A549 treated with AZD9567 at 1 μM for 4 hours (cell line): Measurements from ENCODE around the gene PEAR1. TPM values are rescaled to one million over a fixed set of nuclear protein-coding genes. Genes with fewer than 3 reads are reported as not detected.

Experiments used
- total RNA-seq: library from RNA; stranded (reverse); fragments of 200-300 nt; extraction: Qiagen RNA extraction; gene quantifications from 5 replicates; pipeline ENCODE4 v1.2.3, GENCODE V29; 2022; ENCODE audit not compliant: insufficient read depth

Gene PEAR1, protein sequence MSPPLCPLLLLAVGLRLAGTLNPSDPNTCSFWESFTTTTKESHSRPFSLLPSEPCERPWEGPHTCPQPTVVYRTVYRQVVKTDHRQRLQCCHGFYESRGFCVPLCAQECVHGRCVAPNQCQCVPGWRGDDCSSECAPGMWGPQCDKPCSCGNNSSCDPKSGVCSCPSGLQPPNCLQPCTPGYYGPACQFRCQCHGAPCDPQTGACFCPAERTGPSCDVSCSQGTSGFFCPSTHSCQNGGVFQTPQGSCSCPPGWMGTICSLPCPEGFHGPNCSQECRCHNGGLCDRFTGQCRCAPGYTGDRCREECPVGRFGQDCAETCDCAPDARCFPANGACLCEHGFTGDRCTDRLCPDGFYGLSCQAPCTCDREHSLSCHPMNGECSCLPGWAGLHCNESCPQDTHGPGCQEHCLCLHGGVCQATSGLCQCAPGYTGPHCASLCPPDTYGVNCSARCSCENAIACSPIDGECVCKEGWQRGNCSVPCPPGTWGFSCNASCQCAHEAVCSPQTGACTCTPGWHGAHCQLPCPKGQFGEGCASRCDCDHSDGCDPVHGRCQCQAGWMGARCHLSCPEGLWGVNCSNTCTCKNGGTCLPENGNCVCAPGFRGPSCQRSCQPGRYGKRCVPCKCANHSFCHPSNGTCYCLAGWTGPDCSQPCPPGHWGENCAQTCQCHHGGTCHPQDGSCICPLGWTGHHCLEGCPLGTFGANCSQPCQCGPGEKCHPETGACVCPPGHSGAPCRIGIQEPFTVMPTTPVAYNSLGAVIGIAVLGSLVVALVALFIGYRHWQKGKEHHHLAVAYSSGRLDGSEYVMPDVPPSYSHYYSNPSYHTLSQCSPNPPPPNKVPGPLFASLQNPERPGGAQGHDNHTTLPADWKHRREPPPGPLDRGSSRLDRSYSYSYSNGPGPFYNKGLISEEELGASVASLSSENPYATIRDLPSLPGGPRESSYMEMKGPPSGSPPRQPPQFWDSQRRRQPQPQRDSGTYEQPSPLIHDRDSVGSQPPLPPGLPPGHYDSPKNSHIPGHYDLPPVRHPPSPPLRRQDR
- 3.4 to 5.8 TPM (median 5.1 TPM) in 5 replicates for total RNA-seq

DNA sequence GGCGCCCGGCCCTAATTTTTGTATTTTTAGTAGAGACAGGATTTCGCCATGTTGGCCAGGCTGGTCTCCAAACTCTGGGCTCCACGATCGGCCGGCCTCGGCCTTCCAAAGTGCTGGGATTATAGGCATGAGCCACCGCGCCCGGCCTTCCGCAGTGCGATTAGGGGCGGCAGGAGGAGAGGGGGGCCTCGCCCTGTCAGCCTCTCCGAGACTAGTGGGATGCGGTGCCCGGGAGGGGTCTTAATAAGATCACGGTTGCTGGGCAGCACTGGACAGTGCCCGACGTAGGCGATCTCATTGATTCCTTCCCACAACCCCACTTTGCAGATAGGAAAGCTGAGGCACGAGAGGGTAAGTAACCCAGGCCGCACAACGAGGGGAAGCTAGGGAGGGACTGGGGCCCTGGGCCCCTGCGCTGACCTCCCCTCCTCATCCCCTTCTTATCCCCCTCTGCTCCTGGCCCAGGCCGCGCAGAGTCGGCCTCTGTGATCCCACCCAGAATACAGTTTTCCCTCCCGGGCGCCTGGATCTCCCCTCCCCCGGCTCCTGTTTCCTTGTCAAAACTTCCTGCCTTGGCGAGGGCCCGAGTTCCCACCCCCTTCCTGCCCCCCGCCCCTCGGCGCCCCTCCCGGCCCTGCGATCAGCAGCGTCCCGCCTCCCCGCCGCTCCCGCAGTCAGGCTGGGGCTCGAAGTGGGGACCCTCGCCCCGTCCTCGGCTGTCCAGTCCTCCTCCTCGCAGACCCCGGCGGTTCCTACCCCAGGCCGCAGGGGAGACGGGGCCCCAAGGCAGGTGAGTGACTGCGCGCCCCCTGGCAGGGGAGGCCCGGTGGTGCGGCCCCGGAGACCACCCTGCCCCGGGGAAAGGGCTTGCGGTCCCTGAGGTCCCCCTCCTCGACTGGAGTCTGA, at the start of gene PEAR1:
Gene PEAR1, plus strand, starts transcription at position 671 of the 906 bp plus-strand sequence. CDS start 10,209 bp downstream, outside the sequence.

DNA sequence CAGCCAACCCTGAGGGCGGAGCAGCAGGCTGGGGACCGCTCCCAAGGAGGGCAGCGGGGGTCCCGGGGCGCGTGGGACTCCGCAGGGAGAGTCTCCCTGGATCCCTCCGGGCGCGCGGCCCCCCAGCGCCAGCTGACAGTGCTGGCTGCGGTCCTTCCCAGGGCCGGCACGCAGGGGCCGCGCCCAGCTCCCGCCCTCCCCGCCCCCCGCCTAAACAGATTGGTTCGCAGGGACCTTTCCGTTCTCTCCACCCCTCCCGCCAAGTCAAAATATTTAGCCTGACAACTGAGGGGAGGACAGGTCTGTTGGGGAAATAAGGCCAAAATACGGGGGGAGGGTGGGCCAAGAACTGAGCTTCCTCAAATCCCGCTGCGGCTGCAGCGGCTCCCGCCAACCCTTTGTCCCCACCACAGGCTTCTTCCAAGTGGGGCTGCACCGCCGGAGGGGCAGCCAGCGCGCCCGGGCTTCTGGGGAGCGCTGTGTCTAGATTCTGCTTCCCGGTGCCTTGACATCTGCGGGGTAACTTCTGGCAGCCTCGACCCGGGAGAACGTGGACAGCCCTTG, 34.5 kb upstream of the PEAR1 start, which contains the start of gene INSRR:
Gene INSRR, minus strand, starts transcription at position 159 of the 564 bp plus-strand sequence. CDS start 496 bp downstream, outside the sequence.

DNA sequence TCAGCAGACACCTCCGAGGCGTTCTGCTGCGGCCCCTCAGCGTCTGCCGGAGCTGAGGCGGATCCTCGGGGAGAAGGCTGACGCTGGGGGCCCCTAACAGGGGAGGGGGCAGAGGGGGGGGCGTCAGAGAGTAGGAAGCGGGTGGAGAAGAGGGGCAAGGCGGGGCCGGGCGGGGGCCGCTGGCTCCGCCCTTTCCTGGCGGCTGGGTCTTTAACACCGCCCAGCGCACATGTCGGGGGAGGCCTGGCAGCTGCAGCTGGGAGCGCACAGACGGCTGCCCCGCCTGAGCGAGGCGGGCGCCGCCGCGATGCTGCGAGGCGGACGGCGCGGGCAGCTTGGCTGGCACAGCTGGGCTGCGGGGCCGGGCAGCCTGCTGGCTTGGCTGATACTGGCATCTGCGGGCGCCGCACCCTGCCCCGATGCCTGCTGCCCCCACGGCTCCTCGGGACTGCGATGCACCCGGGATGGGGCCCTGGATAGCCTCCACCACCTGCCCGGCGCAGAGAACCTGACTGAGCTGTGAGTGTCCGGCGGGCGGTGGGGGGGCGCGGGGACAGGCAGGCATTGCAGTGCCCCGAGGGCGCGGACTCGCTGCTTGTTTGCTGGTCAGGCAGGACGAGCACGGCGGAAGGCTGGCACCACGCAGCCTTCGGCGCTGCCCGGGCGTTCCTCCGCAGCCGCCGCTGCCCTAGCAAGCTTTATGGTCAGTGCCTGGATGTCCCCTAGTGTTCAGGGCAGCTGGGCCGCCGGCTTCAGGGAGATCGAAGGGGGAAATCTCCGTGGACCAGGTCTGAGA, 32.7 kb upstream of the PEAR1 start, which contains the start of gene NTRK1:
Gene NTRK1, plus strand, starts transcription at position 238 of the 796 bp plus-strand sequence. Its CDS starts 70 bp downstream, at position 308.

DNA sequence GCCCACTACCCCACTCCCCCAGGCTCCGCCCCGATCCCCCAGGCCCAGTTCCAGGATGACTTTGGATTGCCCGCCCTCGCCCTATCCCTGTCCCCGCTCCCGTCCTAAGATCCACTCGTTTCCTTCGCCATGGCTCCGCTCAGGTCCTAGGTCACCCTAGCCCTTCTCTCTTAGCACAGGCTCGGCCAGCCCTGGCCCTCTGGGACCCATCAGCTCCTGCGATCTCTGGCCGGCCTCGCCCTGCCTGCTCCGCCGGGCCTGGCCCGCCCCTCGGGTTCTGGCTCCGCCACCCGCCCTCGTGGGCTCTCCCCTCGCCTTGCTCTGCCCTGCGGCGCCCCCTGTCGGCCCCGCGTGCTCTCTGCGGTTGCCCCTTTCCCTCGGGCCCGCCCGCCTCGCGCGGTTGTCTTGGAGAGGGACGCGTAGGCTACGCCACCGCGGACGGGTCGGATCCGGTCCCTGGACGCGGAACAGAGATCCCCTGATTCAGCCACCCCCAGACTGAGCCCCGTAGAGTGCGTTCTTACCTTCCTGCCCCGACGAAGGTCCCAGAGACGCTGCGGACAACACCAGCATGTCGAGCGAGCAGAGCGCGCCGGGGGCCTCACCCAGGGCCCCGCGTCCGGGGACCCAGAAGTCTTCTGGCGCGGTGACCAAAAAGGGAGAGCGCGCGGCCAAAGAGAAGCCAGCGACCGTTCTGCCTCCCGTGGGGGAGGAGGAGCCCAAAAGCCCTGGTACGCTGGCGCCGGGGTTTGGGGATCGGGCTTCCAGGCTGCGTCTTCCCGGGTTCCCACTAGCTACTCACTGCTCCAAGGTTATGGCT, 26.9 kb downstream of the PEAR1 start, which contains the start of gene LRRC71:
Gene LRRC71, plus strand, starts transcription at position 400 of the 820 bp plus-strand sequence. Its CDS starts 172 bp downstream, at position 572.

Other genes with a start within 250 kb of the PEAR1 start
- 0.90 to 1.5 TPM (median 1.1 TPM) in 5 replicates for gene NES, start 216.3 kb upstream of the PEAR1 start, total RNA-seq
- 6.8 to 13.3 TPM (median 8.9 TPM) in 5 replicates for gene CRABP2, start 188.1 kb upstream of the PEAR1 start, total RNA-seq
- 26.2 to 29.5 TPM (median 26.9 TPM) in 5 replicates for gene METTL25B, start 165.2 kb upstream of the PEAR1 start, total RNA-seq
- gene ISG20L2, start 165.0 kb upstream of the PEAR1 start, total RNA-seq, result 38.9 to 72.8 TPM (median 43.1 TPM) in 5 replicates
- gene MRPL24, start 152.6 kb upstream of the PEAR1 start, total RNA-seq, result 153 to 197 TPM (median 189 TPM) in 5 replicates
- gene HDGF, start 142.0 kb upstream of the PEAR1 start, total RNA-seq, result 344 to 405 TPM (median 380 TPM) in 5 replicates
- 67.6 to 95.6 TPM (median 75.0 TPM) in 5 replicates for gene PRCC, start 126.2 kb upstream of the PEAR1 start, total RNA-seq
- gene SH2D2A, start 76.9 kb upstream of the PEAR1 start, total RNA-seq, result 2.6 to 3.6 TPM (median 2.7 TPM) in 5 replicates
- not detected in 5 replicates for gene INSRR, start 34.6 kb upstream of the PEAR1 start, total RNA-seq
- 0.04 to 0.13 TPM (median 0.09 TPM) in 4 of 5 replicates, not detected in the other for gene NTRK1, start 32.9 kb upstream of the PEAR1 start, total RNA-seq
- gene LRRC71, start 26.9 kb downstream of the PEAR1 start, total RNA-seq, result 0.12 to 0.20 TPM (median 0.17 TPM) in 4 of 5 replicates, not detected in the other
- 16.7 to 28.0 TPM (median 17.5 TPM) in 5 replicates for gene ARHGEF11, start 152.0 kb downstream of the PEAR1 start, total RNA-seq
- gene ETV3L, start 206.1 kb downstream of the PEAR1 start, total RNA-seq, result not detected in 5 replicates
- gene ETV3, start 244.7 kb downstream of the PEAR1 start, total RNA-seq, result 10.1 to 15.3 TPM (median 10.5 TPM) in 5 replicates